Iris pigment epithelial cell (primary cell): ENCODE data around the gene PHRF1.

Experiments
- DNase-seq: peaks from one replicate; pipeline ENCODE4 v3.0.0-alpha.2; 2011; ENCODE audit warnings: low read depth

The PHRF1 gene

GRCh38 chr11:597166-597725 is 21.0 kb downstream of the PHRF1 start:
- DNase-seq = no peak

- DNase-seq = no peak
Measured at GRCh38 chr11:598005-598680, 21.9 kb downstream of the PHRF1 start.

GRCh38 chr11:601573-602245 is 25.4 kb downstream of the PHRF1 start:
- DNase-seq = no peak

GRCh38 chr11:603154-603553 is 26.9 kb downstream of the PHRF1 start:
- no peak for DNase-seq

- no peak for DNase-seq
Measured at GRCh38 chr11:605286-606129, 29.2 kb downstream of the PHRF1 start.

GRCh38 chr11:606245-606644 is 30.0 kb downstream of the PHRF1 start:
- DNase-seq = no peak

- no peak for DNase-seq
Measured at GRCh38 chr11:607020-607780, 30.9 kb downstream of the PHRF1 start.

GRCh38 chr11:607971-608659 is 31.8 kb downstream of the PHRF1 start:
- DNase-seq = no peak

- no peak for DNase-seq
Measured at GRCh38 chr11:608791-609251, 32.6 kb downstream of the PHRF1 start.

GRCh38 chr11:609341-609811 is 33.1 kb downstream of the PHRF1 start:
- no peak for DNase-seq

GRCh38 chr11:610146-610801 is 34.0 kb downstream of the PHRF1 start:
- DNase-seq = no peak

- no peak for DNase-seq
Measured at GRCh38 chr11:611001-611996, 35.0 kb downstream of the PHRF1 start.

GRCh38 chr11:612201-612960 is 36.1 kb downstream of the PHRF1 start:
- DNase-seq = peak; percentile 22

- DNase-seq = no peak
Measured at GRCh38 chr11:612961-613300, 36.7 kb downstream of the PHRF1 start.

GRCh38 chr11:613369-613968 is 37.2 kb downstream of the PHRF1 start:
- DNase-seq = peak; percentile 54

- no peak for DNase-seq
Measured at GRCh38 chr11:614021-614622, 37.9 kb downstream of the PHRF1 start.

GRCh38 chr11:614623-615503 is 38.6 kb downstream of the PHRF1 start:
- DNase-seq = no peak
